KOPT-K1 (cell line): ENCODE measurements around the gene C9orf152.

ENCODE experiments used
- H3K27ac ChIP-seq: fragments of 200-600 bp; sonication (generic); 2 replicates; pipeline ENCODE4 v1.5.1; 2016; ENCODE audit warnings: antibody characterized with exemption, mild to moderate bottlenecking, low read depth, low read length; ENCODE audit not compliant: poor library complexity, severe bottlenecking
- H3K36me3 ChIP-seq: fragments of 200-600 bp; sonication (generic); 2 replicates; pipeline ENCODE4 v1.5.1; 2017; ENCODE audit warnings: antibody characterized with exemption, mild to moderate bottlenecking, low read length, moderate library complexity; ENCODE audit not compliant: insufficient read depth
- H3K9me3 ChIP-seq: fragments of 200-600 bp; sonication (generic); 2 replicates; pipeline ENCODE4 v1.5.1; 2017; ENCODE audit warnings: antibody characterized with exemption, low read length, mild to moderate bottlenecking; ENCODE audit not compliant: insufficient read depth, poor library complexity, severe bottlenecking

The C9orf152 gene

GRCh38 chr9:110178281-110178680, 29.7 kb downstream of the C9orf152 start:
- Histone ChIP-seq H3K9me3 (peaks cover 25% of the 10 kb centered on the region), H3K27ac (no peak overlapping the region), H3K36me3 (no peaks in the 10 kb centered on the region)

GRCh38 chr9:110175275-110175968, 32.5 kb downstream of the C9orf152 start:
- H3K9me3 ChIP-seq: peaks cover 11% of the 10 kb centered on the region
- peak overlapping the region; percentile 70 for H3K27ac ChIP-seq
- peaks cover 14% of the 10 kb centered on the region for H3K36me3 ChIP-seq

GRCh38 chr9:110173322-110173642, 34.7 kb downstream of the C9orf152 start:
- peaks cover 35% of the 10 kb centered on the region for H3K36me3 ChIP-seq
- peak overlapping the region; percentile 100 for H3K27ac ChIP-seq
- no peaks in the 10 kb centered on the region for H3K9me3 ChIP-seq

- Histone ChIP-seq H3K27ac (peak overlapping the region; percentile 100), H3K36me3 (peaks cover 59% of the 10 kb centered on the region), H3K9me3 (no peaks in the 10 kb centered on the region)
Observed at GRCh38 chr9:110170357-110171257, 37.4 kb downstream of the C9orf152 start.

GRCh38 chr9:110168486-110168885, 39.5 kb downstream of the C9orf152 start:
- peak overlapping the region; percentile 100 for H3K27ac ChIP-seq
- no peaks in the 10 kb centered on the region for H3K9me3 ChIP-seq
- H3K36me3 ChIP-seq: peaks cover 78% of the 10 kb centered on the region

- Histone ChIP-seq H3K9me3 (no peaks in the 10 kb centered on the region), H3K36me3 (peaks cover 88% of the 10 kb centered on the region), H3K27ac (peak overlapping the region; percentile 100)
Observed at GRCh38 chr9:110161940-110162339, 46.0 kb downstream of the C9orf152 start.

- Histone ChIP-seq H3K9me3 (no peaks in the 10 kb centered on the region), H3K27ac (peak overlapping the region; percentile 100), H3K36me3 (peaks cover 84% of the 10 kb centered on the region)
Observed at GRCh38 chr9:110160685-110161084, 47.3 kb downstream of the C9orf152 start.

GRCh38 chr9:110160123-110160522, 47.8 kb downstream of the C9orf152 start:
- peaks cover 84% of the 10 kb centered on the region for H3K36me3 ChIP-seq
- H3K9me3 ChIP-seq: no peaks in the 10 kb centered on the region
- peak overlapping the region; percentile 100 for H3K27ac ChIP-seq

GRCh38 chr9:110157823-110158664, 49.9 kb downstream of the C9orf152 start:
- H3K9me3 ChIP-seq: no peaks in the 10 kb centered on the region
- peaks cover 75% of the 10 kb centered on the region for H3K36me3 ChIP-seq
- H3K27ac ChIP-seq: peak overlapping the region; percentile 100

GRCh38 chr9:110156902-110157301, 51.1 kb downstream of the C9orf152 start:
- Histone ChIP-seq H3K9me3 (no peaks in the 10 kb centered on the region), H3K27ac (peak overlapping the region; percentile 100), H3K36me3 (peaks cover 75% of the 10 kb centered on the region)

GRCh38 chr9:110156416-110156815, 51.5 kb downstream of the C9orf152 start:
- Histone ChIP-seq H3K36me3 (peaks cover 79% of the 10 kb centered on the region), H3K9me3 (no peaks in the 10 kb centered on the region), H3K27ac (peak overlapping the region; percentile 100)

GRCh38 chr9:110155751-110156150, 52.2 kb downstream of the C9orf152 start:
- Histone ChIP-seq H3K36me3 (peaks cover 79% of the 10 kb centered on the region), H3K27ac (peak overlapping the region; percentile 100), H3K9me3 (no peaks in the 10 kb centered on the region)

GRCh38 chr9:110153431-110153830, 54.5 kb downstream of the C9orf152 start:
- Histone ChIP-seq H3K36me3 (peaks cover 73% of the 10 kb centered on the region), H3K27ac (peak overlapping the region; percentile 100), H3K9me3 (no peaks in the 10 kb centered on the region)

GRCh38 chr9:110152704-110153374, 55.1 kb downstream of the C9orf152 start:
- H3K27ac ChIP-seq: peak overlapping the region; percentile 100
- no peaks in the 10 kb centered on the region for H3K9me3 ChIP-seq
- H3K36me3 ChIP-seq: peaks cover 67% of the 10 kb centered on the region
